Trophoblast cell (in vitro differentiated cells and primary cell): Measurements from ENCODE around the gene RIPOR3.

ENCODE experiments used
- DNase-seq, 2 donors: peaks; one replicate each; pipeline ENCODE4 v3.0.0-alpha.2; 2016
- H2AFZ ChIP-seq: 2 replicates; pipeline ENCODE4 v1.6.1; 2013; ENCODE audit warnings: low read length, moderate library complexity, mild to moderate bottlenecking; ENCODE audit not compliant: insufficient read depth, poor library complexity
- H2AK5ac ChIP-seq: 2 replicates; pipeline ENCODE4 v1.6.1; 2013; ENCODE audit warnings: mild to moderate bottlenecking, low read length
- H2BK120ac ChIP-seq: 2 replicates; pipeline ENCODE4 v1.6.1; 2013; ENCODE audit warnings: low read length, mild to moderate bottlenecking, moderate library complexity; ENCODE audit not compliant: insufficient read depth, poor library complexity
- H2BK12ac ChIP-seq: 2 replicates; pipeline ENCODE4 v1.6.1; 2013; ENCODE audit warnings: mild to moderate bottlenecking, low read length, moderate library complexity
- H2BK5ac ChIP-seq: 2 replicates; pipeline ENCODE4 v1.6.1; 2013; ENCODE audit warnings: low read length, low read depth, moderate library complexity, mild to moderate bottlenecking; ENCODE audit not compliant: poor library complexity
- H3K14ac ChIP-seq: 2 replicates; pipeline ENCODE4 v1.6.1; 2013; ENCODE audit warnings: mild to moderate bottlenecking, low read length
- H3K18ac ChIP-seq: 2 replicates; pipeline ENCODE4 v1.6.1; 2013; ENCODE audit warnings: mild to moderate bottlenecking, low read length
- H3K23ac ChIP-seq: 2 replicates; pipeline ENCODE4 v1.6.1; 2013; ENCODE audit warnings: low read length
- H3K27ac ChIP-seq: 2 replicates; pipeline ENCODE4 v1.5.1; 2013; ENCODE audit warnings: low read depth, mild to moderate bottlenecking, inconsistent platforms, low read length, moderate library complexity
- H3K27me3 ChIP-seq: 2 replicates; pipeline ENCODE4 v1.6.1; 2013; ENCODE audit warnings: inconsistent platforms, mild to moderate bottlenecking, low read length, moderate library complexity; ENCODE audit not compliant: insufficient read depth
- H3K36me3 ChIP-seq, 2 experiments: 1 replicate in 1 of 2; 2 replicates in 1 of 2; pipeline ENCODE4 v1.6.1; 2013; ENCODE audit warnings: low read length in 2 of 2, mild to moderate bottlenecking in 2 of 2, moderate library complexity in 1 of 2; ENCODE audit not compliant: insufficient read depth in 2 of 2, control insufficient read depth in 1 of 2
- H3K4ac ChIP-seq: 2 replicates; pipeline ENCODE4 v1.6.1; 2013; ENCODE audit warnings: low read depth, mild to moderate bottlenecking, low read length, moderate library complexity
- H3K4me1 ChIP-seq, 2 experiments: 1 replicate in 1 of 2; 2 replicates in 1 of 2; pipeline ENCODE4 v1.6.1; 2013; ENCODE audit warnings: low read length in 2 of 2, mild to moderate bottlenecking in 2 of 2, moderate library complexity in 1 of 2; ENCODE audit not compliant: insufficient read depth in 2 of 2, control insufficient read depth in 1 of 2
- H3K4me2 ChIP-seq: 2 replicates; pipeline ENCODE4 v1.6.1; 2013; ENCODE audit warnings: inconsistent platforms, mild to moderate bottlenecking, low read length, moderate library complexity
- H3K4me3 ChIP-seq: 2 replicates; pipeline ENCODE4 v1.5.1; 2013; ENCODE audit warnings: mild to moderate bottlenecking, low read depth, low read length, inconsistent platforms
- H3K79me1 ChIP-seq: one replicate; pipeline ENCODE4 v1.6.1; 2013; ENCODE audit warnings: low read length
- H3K79me2 ChIP-seq: 2 replicates; pipeline ENCODE4 v1.6.1; 2013; ENCODE audit warnings: low read length, mild to moderate bottlenecking; ENCODE audit not compliant: control insufficient read depth, insufficient read depth, poor library complexity
- H3K9ac ChIP-seq: 2 replicates; pipeline ENCODE4 v1.6.1; 2013; ENCODE audit warnings: mild to moderate bottlenecking, low read length
- H3K9me3 ChIP-seq: 2 replicates; pipeline ENCODE4 v1.6.1; 2013; ENCODE audit warnings: low read depth, mild to moderate bottlenecking, control low read depth, inconsistent platforms, low read length; ENCODE audit not compliant: insufficient read depth
- H4K12ac ChIP-seq: 2 replicates; pipeline ENCODE4 v1.6.1; 2013; ENCODE audit warnings: low read depth, mild to moderate bottlenecking, low read length, moderate library complexity
- H4K8ac ChIP-seq: 2 replicates; pipeline ENCODE4 v1.6.1; 2013; ENCODE audit warnings: low read depth, mild to moderate bottlenecking, low read length, moderate library complexity
- H4K91ac ChIP-seq: one replicate; pipeline ENCODE4 v1.6.1; 2013; ENCODE audit warnings: low read depth, mild to moderate bottlenecking, low read length, moderate library complexity
- WGBS: extraction: QIAGEN DNeasy Blood & Tissue Kit; methylation state at CpG from one replicate; pipeline ENCODE4 v1.1.7; 2013; ENCODE audit warnings: missing lambda C conversion rate; ENCODE audit not compliant: insufficient read length, insufficient coverage; ENCODE audit errors: extremely low coverage; 5-methylcytosine and 5-hydroxymethylcytosine counted together

Gene RIPOR3

GRCh38 chr20:50617022-50617421, 74.3 kb downstream of the RIPOR3 start:
- Histone ChIP-seq H3K4me3 (no peak overlapping the region), H3K14ac (no peak overlapping the region), H4K12ac (no peak overlapping the region), H3K4ac (no peak overlapping the region), H3K23ac (no peak overlapping the region), H2AK5ac (no peak overlapping the region), H3K36me3 (no peaks in the 10 kb centered on the region), H3K27ac (no peak overlapping the region), H3K9ac (no peak overlapping the region), H3K18ac (no peak overlapping the region), H2AFZ (no peak overlapping the region), H2BK12ac (no peak overlapping the region), H3K4me1 (peaks cover 0 to 1% of the 10 kb centered on the region in 2 experiments), H4K91ac (no peak overlapping the region), H3K79me1 (no peaks in the 10 kb centered on the region), H3K4me2 (no peak overlapping the region), H2BK5ac (no peak overlapping the region), H3K27me3 (no peaks in the 10 kb centered on the region), H2BK120ac (no peak overlapping the region), H3K79me2 (no peaks in the 10 kb centered on the region), H3K9me3 (peaks cover 9% of the 10 kb centered on the region), H4K8ac (no peak overlapping the region)
- no CpG with 5 or more reads among the region's 5 CpGs for WGBS
- DNase-seq = no peak

- H3K9me3 ChIP-seq = peaks cover 1% of the 10 kb centered on the region
Measured at GRCh38 chr20:50615407-50615806, 75.9 kb downstream of the RIPOR3 start.

GRCh38 chr20:50613438-50614169, 77.7 kb downstream of the RIPOR3 start:
- no CpG with 5 or more reads among the region's 15 CpGs for WGBS
- Histone ChIP-seq H3K4me1 (no peaks in the 10 kb centered on the region), H3K27ac (no peak overlapping the region), H3K4ac (no peak overlapping the region), H3K36me3 (no peaks in the 10 kb centered on the region), H2AK5ac (no peak overlapping the region), H3K27me3 (no peaks in the 10 kb centered on the region), H3K4me2 (no peak overlapping the region), H3K18ac (no peak overlapping the region), H2BK12ac (no peak overlapping the region), H2BK120ac (no peak overlapping the region), H2AFZ (no peak overlapping the region), H4K12ac (no peak overlapping the region), H4K8ac (no peak overlapping the region), H3K79me2 (no peaks in the 10 kb centered on the region), H3K9me3 (peaks cover 1% of the 10 kb centered on the region), H3K79me1 (no peaks in the 10 kb centered on the region), H3K23ac (no peak overlapping the region), H3K4me3 (no peak overlapping the region), H2BK5ac (no peak overlapping the region), H4K91ac (no peak overlapping the region), H3K14ac (no peak overlapping the region), H3K9ac (no peak overlapping the region)
- DNase-seq = no peak

More at GRCh38 chr20:50615407-50615806, 75.9 kb downstream of the RIPOR3 start:
- Histone ChIP-seq H3K36me3 (no peaks in the 10 kb centered on the region), H2AK5ac (no peak overlapping the region), H2AFZ (no peak overlapping the region), H3K79me2 (no peaks in the 10 kb centered on the region), H3K4me3 (no peak overlapping the region), H3K9ac (no peak overlapping the region), H4K91ac (no peak overlapping the region), H3K4ac (no peak overlapping the region), H3K23ac (no peak overlapping the region), H2BK120ac (no peak overlapping the region), H3K4me2 (no peak overlapping the region), H3K27ac (no peak overlapping the region), H3K14ac (no peak overlapping the region), H3K79me1 (no peaks in the 10 kb centered on the region), H2BK5ac (no peak overlapping the region), H4K12ac (no peak overlapping the region), H3K4me1 (peaks cover 0 to 1% of the 10 kb centered on the region in 2 experiments), H3K18ac (no peak overlapping the region), H4K8ac (no peak overlapping the region), H2BK12ac (no peak overlapping the region), H3K27me3 (no peaks in the 10 kb centered on the region)
- WGBS = no CpG with 5 or more reads among the region's 6 CpGs
- DNase-seq = no peak

GRCh38 chr20:50611128-50611810, 80.1 kb downstream of the RIPOR3 start:
- Histone ChIP-seq H3K18ac (no peak overlapping the region), H2AFZ (no peak overlapping the region), H3K9ac (no peak overlapping the region), H3K79me1 (no peaks in the 10 kb centered on the region), H3K4me3 (no peak overlapping the region), H3K14ac (no peak overlapping the region), H4K8ac (no peak overlapping the region), H3K36me3 (no peaks in the 10 kb centered on the region), H3K23ac (no peak overlapping the region), H2BK5ac (no peak overlapping the region), H4K91ac (no peak overlapping the region), H3K79me2 (no peaks in the 10 kb centered on the region), H2BK12ac (no peak overlapping the region), H3K27me3 (no peaks in the 10 kb centered on the region), H3K9me3 (no peaks in the 10 kb centered on the region), H3K4me2 (no peak overlapping the region), H2AK5ac (no peak overlapping the region), H4K12ac (no peak overlapping the region), H3K4ac (no peak overlapping the region), H3K27ac (no peak overlapping the region), H3K4me1 (peaks cover 1 to 2% of the 10 kb centered on the region in 2 experiments), H2BK120ac (no peak overlapping the region)
- no CpG with 5 or more reads among the region's 15 CpGs for WGBS
- DNase-seq = no peak
